HG03139 (cell line): ENCODE results near the gene IFRD1.
"Not testable (repeated sequence)": the region's sequence is repeated elsewhere in the genome, so short reads cannot be mapped to it uniquely, and the experiment has no call there.

Experiments
- ATAC-seq: cut with Tn5 transposase; IDR thresholded peaks from one replicate; pipeline ENCODE4 v1.9.1; 2021; ENCODE audit not compliant: unreplicated experiment

IFRD1 gene

GRCh38 chr7:112439476-112439875, 10.8 kb upstream of the IFRD1 start:
- no peak for ATAC-seq

GRCh38 chr7:112442210-112442609, 8.1 kb upstream of the IFRD1 start:
- no peak for ATAC-seq

GRCh38 chr7:112444505-112444904, 5.8 kb upstream of the IFRD1 start:
- ATAC-seq = no peak

- ATAC-seq = no peak
Measured at GRCh38 chr7:112446431-112446830, 3.8 kb upstream of the IFRD1 start.

- ATAC-seq = no peak
Measured at GRCh38 chr7:112447406-112447805, 2.9 kb upstream of the IFRD1 start.

- no peak for ATAC-seq
Measured at GRCh38 chr7:112448381-112448780, 1.9 kb upstream of the IFRD1 start.

- no peak for ATAC-seq
Measured at GRCh38 chr7:112448891-112449290, 1.4 kb upstream of the IFRD1 start.

GRCh38 chr7:112449353-112449752, 907 bp upstream of the IFRD1 start:
- ATAC-seq = no peak

GRCh38 chr7:112450807-112451761, 824 bp downstream of the IFRD1 start:
- peak; percentile 78 for ATAC-seq

GRCh38 chr7:112452102-112452888, 2.0 kb downstream of the IFRD1 start:
- ATAC-seq = no peak

- no peak for ATAC-seq
Measured at GRCh38 chr7:112453505-112454171, 3.4 kb downstream of the IFRD1 start.

- not testable (repeated sequence) for ATAC-seq
Measured at GRCh38 chr7:112454191-112454590, 3.9 kb downstream of the IFRD1 start.

GRCh38 chr7:112459645-112460044, 9.4 kb downstream of the IFRD1 start:
- no peak for ATAC-seq

- ATAC-seq = no peak
Measured at GRCh38 chr7:112462236-112462635, 12.0 kb downstream of the IFRD1 start.

- ATAC-seq = no peak
Measured at GRCh38 chr7:112467867-112468266, 17.6 kb downstream of the IFRD1 start.

GRCh38 chr7:112470194-112470593, 19.9 kb downstream of the IFRD1 start:
- ATAC-seq = no peak

GRCh38 chr7:112476390-112477052, 26.3 kb downstream of the IFRD1 start:
- no peak for ATAC-seq

GRCh38 chr7:112481121-112481736, 31.0 kb downstream of the IFRD1 start:
- no peak for ATAC-seq

GRCh38 chr7:112481833-112482670, 31.8 kb downstream of the IFRD1 start:
- ATAC-seq = no peak
